Daoy (cell line): ENCODE data around the gene ENGASE. TPM values are rescaled to one million over a fixed set of nuclear protein-coding genes. Genes with fewer than 3 reads are reported as not detected.

Experiments used
- DNase-seq: peaks from one replicate; pipeline ENCODE4 v3.0.0-alpha.2; 2015; ENCODE audit warnings: low read depth
- total RNA-seq: library from RNA; depleted of rRNA; stranded (reverse); fragments of >200 nt; shearing (Covaris generic); gene quantifications from 2 replicates; pipeline ENCODE4 v1.2.3, GENCODE V29; 2014; rRNA removed

ENGASE gene
- total RNA-seq, 1 experiment from 2014 or later, result 6.3 TPM

DNA sequence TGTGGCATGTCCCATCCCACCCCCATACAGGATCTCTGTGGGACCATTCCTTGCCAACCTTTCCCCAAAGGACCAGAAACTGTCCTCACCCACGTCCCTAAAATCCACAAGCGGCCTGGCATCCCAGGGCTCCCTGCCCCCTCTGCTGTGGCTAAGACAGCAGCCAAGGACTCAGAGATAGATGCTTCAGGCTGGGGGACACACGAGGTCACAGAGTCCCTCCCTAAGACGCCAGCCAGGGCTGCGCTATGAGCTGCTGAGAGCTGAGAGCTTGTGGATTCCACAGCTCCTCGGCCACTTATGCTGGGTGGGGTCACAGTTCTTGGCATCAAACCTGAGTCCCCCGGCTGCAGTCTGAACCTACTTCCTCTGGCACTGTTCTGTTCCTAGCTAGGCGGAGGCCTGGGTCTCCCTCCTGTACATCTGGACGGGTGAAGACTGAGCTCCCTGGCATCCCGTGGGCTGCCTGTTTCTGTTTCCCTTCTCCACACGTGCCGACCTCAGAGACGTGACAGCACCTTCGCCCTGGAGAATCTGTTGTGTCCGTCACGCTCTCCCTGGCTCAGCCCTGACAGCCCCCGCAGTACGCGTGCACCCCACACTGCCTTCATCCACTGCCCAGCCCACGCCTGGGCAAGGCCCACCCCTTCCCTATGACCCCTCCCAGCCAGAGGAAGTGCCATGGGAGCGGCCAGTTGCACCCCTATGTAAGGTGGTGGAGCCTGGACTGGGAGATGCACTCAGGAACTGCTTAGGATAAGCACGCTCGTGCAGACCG, 61.2 kb downstream of the ENGASE start:
- no peak for DNase-seq

Other genes with a start within 250 kb of the ENGASE start
- gene USP36, start 234.0 kb upstream of the ENGASE start, total RNA-seq, result 11.4 and 21.3 TPM in 2 replicates
- gene CEP295NL, start 171.6 kb upstream of the ENGASE start, total RNA-seq, result 1.0 TPM in 1 of 2 replicates, not detected in the other
- 47.2 and 53.1 TPM in 2 replicates for gene TIMP2, start 149.4 kb upstream of the ENGASE start, total RNA-seq
- 288 and 314 TPM in 2 replicates for gene LGALS3BP, start 94.9 kb upstream of the ENGASE start, total RNA-seq
- 62.9 and 81.9 TPM in 2 replicates for gene CANT1, start 65.1 kb upstream of the ENGASE start, total RNA-seq
- 33.0 and 42.5 TPM in 2 replicates for gene C1QTNF1, start 50.7 kb upstream of the ENGASE start, total RNA-seq